ENCODE data around the gene CNTNAP2.
"Not testable (repeated sequence)": the region's sequence is repeated elsewhere in the genome, so short reads cannot be mapped to it uniquely, and the experiment has no call there.

CNTNAP2 gene

DNA sequence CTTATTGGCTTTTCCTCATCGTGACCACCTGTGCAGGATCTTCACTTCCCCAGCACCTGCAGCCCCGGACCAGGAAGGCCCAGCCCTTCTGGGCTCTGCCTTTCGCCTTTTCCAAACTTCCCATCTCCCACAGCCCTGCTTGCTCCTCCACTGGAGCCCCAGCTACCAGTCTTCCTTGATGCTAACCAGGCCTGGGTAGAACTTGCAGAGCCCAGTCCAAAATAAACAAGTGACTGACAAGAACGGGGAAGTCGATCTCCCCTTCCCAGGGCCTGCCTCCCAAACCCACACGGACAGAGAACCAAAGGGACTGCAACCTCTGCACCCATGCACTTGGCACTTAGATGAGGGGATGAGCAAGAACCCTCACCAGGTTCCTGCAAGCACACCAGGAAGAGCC is 2319.1 kb downstream of the CNTNAP2 start:
- DNase-seq: no peak

DNA sequence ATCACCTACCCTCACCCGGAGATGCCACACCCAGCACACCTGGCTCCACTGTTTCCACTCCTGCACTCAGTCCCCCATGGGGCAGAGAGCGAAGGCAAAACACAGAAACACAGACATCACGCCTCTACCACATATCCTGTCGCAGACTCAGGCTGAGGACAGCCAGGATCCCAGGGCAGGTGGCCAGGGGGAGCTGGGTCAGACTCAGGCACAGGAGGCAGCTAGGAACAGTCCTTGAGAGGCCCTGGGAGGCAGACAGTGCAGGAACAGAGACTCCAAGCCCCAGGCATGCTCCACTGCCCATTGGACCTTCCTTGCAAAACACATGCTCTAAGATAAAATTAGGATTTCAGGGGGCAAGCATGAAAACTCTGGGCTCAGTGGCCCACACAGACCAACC is 2319.5 kb downstream of the CNTNAP2 start:
- no peak for DNase-seq

- no peak for DNase-seq
These were observed 2320.0 kb downstream of the CNTNAP2 start for GRCh38 chr7:148436571-148436970.

GRCh38 chr7:148437043-148437442 is 2320.4 kb downstream of the CNTNAP2 start:
- no peak for DNase-seq

- no peak for DNase-seq
These were observed 2325.6 kb downstream of the CNTNAP2 start for GRCh38 chr7:148442141-148442655.

DNA sequence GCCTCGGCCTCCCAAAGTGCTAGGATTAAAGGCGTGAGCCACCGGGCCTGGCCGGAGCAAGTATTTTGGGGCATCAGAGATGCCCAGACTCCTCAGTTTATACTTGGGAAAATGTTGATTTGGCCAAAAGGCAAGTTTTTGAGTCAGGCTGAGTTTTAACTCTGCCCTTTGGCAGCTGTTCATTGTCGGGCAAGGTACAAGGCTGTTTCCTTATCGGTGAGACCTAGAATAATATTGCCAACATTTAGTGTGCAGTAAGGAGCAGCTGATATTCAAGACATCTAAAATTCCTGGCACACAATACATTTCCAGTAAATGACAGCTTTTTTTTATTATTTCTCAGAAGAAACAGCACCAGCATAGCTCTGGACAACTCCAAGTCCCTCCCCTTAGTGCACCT is 2326.3 kb downstream of the CNTNAP2 start:
- DNase-seq: no peak

DNA sequence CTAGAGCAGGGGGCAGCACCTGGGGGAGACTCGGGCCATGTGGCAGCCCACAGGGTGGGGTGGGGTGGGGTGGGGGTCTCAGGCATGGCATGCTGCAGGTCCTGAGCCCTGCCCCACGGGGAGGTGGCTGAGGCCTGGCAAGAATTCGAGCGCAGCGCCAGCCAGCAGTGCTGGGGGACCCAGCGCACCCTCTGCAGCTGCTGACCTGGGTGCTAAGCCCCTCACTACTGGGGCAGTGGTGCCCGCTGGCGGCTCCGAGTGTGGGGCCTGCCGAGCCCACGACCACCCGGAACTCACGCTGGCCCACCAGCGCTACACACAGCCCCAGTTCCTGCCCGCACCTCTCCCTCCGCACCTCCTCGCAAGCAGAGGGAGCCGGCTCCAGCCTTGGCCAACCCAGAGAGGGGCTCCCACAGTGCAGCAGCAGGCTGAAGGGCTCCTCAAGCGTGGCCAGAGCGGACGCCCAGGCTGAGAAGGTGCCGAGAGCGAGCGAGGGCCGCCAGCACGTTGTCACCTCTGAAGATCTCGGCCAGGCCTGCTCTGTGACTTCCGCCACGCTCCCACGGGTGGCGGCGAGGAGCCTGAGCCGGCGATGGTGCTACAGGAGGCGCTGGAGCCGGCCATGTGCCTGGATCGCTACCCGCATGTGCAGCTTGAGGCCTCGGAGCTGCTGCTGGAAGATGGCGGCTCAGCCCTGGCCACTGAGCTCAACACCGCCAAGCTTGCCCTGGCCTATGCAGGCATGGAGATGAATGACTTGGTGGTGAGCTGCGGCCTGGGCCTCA is 2328.9 kb downstream of the CNTNAP2 start:
- DNase-seq: no peak

DNA sequence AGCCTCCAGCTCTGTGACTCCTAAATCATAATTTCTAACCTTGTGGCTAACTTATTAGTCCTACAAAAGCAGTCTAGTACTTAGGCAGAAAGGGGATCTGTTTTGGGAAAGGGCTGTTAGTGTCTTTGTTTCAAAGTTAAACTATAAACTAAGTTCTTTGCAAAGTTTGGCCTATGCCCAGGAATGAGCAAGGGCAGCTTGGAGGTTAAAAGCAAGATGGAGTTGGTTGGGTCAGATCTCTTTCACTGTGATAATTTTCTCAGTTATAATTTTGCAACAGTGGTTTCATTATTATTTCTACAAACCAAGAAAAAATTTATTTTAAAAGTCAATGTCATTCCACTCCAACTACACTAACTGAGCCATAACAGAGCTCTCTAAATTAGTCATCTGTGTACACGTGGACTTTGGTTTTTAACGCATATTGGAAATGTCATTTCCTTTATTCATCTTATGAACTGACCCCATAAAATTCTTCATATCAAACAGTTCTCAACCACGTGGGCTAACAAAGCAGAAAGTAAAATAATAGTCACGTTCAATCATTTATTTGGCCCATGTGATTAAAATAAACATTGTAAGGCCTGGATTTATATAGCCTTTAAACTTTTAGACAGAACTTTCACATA is 2330.7 kb downstream of the CNTNAP2 start:
- no peak for DNase-seq

DNA sequence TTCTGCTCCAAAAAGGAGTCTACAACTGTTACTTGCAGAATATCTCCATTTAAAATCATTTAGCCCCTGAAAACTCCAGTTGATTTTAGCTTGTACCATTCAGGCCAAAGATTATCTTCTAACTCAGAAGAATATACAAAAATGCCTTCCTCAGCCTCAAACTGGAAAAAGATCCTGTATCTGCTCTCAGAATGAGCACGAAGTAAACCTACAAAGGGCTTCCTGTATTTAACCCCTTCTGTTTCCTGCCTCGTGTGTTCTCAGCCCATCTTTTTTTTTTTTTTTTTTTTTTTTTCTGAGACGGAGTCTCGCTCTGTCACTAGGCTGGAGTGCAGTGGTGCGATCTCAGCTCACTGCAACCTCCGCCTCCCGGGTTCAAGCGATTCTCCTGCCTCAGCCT is 2334.9 kb downstream of the CNTNAP2 start:
- not testable (repeated sequence) for DNase-seq

- DNase-seq: no peak
These were observed 2339.8 kb downstream of the CNTNAP2 start for GRCh38 chr7:148456351-148456750.

- DNase-seq: no peak
These were observed 2340.8 kb downstream of the CNTNAP2 start for GRCh38 chr7:148457310-148457921.

- no peak for DNase-seq
These were observed 2341.7 kb downstream of the CNTNAP2 start for GRCh38 chr7:148458263-148458662.

GRCh38 chr7:148461392-148462179 is 2345.0 kb downstream of the CNTNAP2 start:
- no peak for DNase-seq

DNA sequence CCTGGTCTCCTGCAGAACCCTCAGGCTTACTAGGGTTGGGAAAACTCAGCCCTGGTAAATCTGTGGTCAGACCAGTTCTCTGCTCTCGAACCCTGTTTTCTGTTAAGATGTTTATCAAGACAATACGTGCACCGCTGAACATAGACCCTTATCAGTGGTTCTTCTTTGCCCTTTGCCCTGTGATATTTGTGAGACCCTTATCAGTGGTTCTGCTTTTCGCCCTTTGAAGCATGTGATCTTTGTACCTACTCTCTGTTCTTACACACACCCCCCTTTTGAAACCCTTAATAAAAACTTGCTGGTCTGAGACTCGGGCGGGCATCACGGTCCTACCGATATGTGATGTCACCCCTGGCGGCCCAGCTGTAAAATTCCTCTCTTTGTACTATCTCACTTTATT is 2346.2 kb downstream of the CNTNAP2 start:
- DNase-seq: not testable (repeated sequence)

GRCh38 chr7:148463210-148463609 is 2346.6 kb downstream of the CNTNAP2 start:
- DNase-seq: no peak

DNA sequence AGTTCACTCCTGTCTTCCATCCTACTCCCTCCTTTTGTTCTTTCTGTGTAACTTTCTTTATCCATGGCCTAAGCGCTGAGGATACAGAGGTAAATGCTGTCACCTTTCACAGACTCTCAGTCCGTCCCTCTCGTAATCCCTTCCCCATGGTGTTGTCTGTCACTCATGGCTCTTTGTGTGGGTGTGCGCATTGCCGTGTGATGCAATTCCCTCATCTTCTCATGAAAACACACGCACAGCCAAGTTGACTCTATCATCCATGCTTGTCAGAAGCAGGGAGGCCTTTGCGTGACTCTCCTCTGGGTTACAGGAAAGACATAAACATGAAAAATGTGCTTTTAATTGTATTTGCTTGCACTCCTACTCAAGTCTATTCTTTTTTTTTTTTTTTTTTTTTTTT is 2348.3 kb downstream of the CNTNAP2 start:
- no peak for DNase-seq

GRCh38 chr7:148465441-148465840 is 2348.8 kb downstream of the CNTNAP2 start:
- not testable (repeated sequence) for DNase-seq

DNA sequence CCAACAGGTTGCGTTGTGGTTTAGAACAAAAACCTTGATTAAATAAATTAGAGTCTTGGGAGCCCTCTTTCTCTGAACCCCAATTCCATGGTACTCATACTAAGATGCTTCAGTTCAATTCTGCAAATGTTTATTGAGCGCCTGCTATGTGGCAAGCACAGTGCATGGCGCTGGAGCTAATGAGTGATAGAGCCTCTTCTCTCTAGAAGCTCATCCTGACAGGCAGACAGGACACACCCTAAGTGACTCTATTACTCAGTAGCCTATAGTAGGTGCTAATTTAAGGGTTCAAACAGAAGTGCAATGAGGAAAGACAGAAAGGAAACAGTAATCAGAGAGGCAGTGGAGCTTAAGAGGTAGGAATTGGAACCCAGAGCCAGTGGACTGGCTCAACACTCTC is 2349.5 kb downstream of the CNTNAP2 start:
- no peak for DNase-seq

DNA sequence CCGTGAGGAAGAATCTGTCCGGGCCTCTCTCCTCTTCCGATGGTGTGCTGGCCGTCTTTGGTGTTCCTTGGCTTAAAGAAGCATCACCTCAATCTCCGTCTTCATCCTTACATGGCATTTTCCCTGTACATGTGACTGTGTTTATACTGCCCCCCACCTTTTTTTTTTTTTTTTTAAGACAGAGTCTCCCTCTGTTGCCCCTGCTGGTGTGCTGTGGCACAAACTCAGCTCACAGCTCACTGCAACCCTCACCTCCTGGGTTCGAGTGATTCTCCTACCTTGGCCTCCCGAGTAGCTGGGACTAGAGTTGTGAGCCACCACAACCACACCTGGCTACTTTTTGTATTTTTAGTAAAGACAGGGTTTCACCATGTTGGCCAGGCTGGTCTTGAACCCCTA is 2352.1 kb downstream of the CNTNAP2 start:
- DNase-seq: no peak
